Parathyroid adenoma (tissue), 2 donors: ENCODE data around the gene RYR1.

Source experiments
- H2AFZ ChIP-seq: fragments of 300-600 bp; sonication (generic); one replicate; pipeline ENCODE4 v1.7.0; 2017; ENCODE audit warnings: antibody characterized with exemption, mild to moderate bottlenecking
- H3K27ac ChIP-seq: fragments of 300-600 bp; sonication (generic); one replicate; pipeline ENCODE4 v1.7.0; 2017
- H3K27me3 ChIP-seq: fragments of 300-600 bp; sonication (generic); one replicate; pipeline ENCODE4 v1.7.0; 2017; ENCODE audit warnings: low read length; ENCODE audit not compliant: control insufficient read depth, insufficient read depth
- H3K36me3 ChIP-seq: fragments of 300-600 bp; sonication (generic); one replicate; pipeline ENCODE4 v1.7.0; 2017; ENCODE audit warnings: low read length; ENCODE audit not compliant: control insufficient read depth, insufficient read depth
- H3K4me1 ChIP-seq: fragments of 300-600 bp; sonication (generic); one replicate; pipeline ENCODE4 v1.7.0; 2017; ENCODE audit warnings: control low read depth
- H3K4me2 ChIP-seq: fragments of 300-600 bp; sonication (generic); one replicate; pipeline ENCODE4 v1.7.0; 2017; ENCODE audit warnings: low read length
- H3K4me3 ChIP-seq: fragments of 300-600 bp; sonication (generic); one replicate; pipeline ENCODE4 v1.7.0; 2017; ENCODE audit warnings: low read depth, low read length
- H3K79me2 ChIP-seq: fragments of 300-600 bp; sonication (generic); one replicate; pipeline ENCODE4 v1.7.0; 2017; ENCODE audit warnings: control low read depth
- H3K9ac ChIP-seq: fragments of 300-600 bp; sonication (generic); one replicate; pipeline ENCODE4 v1.7.0; 2017; ENCODE audit warnings: mild to moderate bottlenecking
- H3K9me3 ChIP-seq: fragments of 300-600 bp; sonication (generic); one replicate; pipeline ENCODE4 v1.7.0; 2017; ENCODE audit warnings: low read length; ENCODE audit not compliant: control insufficient read depth
- TF ChIP-seq, protein P1 (sequence below): fragments of 300-600 bp; sonication (generic); IDR thresholded peaks from one replicate; pipeline ENCODE4 v1.7.0; 2017; ENCODE audit warnings: antibody characterized with exemption, mild to moderate bottlenecking
- donor health status: primary hyperparathyroidism.

The RYR1 gene

GRCh38 chr19:38449518-38449917, 16.0 kb downstream of the RYR1 start:
- H3K4me1 ChIP-seq, result no peaks in the 10 kb centered on the region
- no peaks in the 10 kb centered on the region for H3K27me3 ChIP-seq
- no peak overlapping the region for H3K4me3 ChIP-seq
- H3K27ac ChIP-seq, result no peak overlapping the region
- no peak overlapping the region for H3K4me2 ChIP-seq
- no peaks in the 10 kb centered on the region for H3K36me3 ChIP-seq
- no peaks in the 10 kb centered on the region for H3K79me2 ChIP-seq
- no peaks in the 10 kb centered on the region for H3K9me3 ChIP-seq
- no peak overlapping the region for H2AFZ ChIP-seq
- H3K9ac ChIP-seq, result no peak overlapping the region
- TF ChIP-seq, protein P1, sequence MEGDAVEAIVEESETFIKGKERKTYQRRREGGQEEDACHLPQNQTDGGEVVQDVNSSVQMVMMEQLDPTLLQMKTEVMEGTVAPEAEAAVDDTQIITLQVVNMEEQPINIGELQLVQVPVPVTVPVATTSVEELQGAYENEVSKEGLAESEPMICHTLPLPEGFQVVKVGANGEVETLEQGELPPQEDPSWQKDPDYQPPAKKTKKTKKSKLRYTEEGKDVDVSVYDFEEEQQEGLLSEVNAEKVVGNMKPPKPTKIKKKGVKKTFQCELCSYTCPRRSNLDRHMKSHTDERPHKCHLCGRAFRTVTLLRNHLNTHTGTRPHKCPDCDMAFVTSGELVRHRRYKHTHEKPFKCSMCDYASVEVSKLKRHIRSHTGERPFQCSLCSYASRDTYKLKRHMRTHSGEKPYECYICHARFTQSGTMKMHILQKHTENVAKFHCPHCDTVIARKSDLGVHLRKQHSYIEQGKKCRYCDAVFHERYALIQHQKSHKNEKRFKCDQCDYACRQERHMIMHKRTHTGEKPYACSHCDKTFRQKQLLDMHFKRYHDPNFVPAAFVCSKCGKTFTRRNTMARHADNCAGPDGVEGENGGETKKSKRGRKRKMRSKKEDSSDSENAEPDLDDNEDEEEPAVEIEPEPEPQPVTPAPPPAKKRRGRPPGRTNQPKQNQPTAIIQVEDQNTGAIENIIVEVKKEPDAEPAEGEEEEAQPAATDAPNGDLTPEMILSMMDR, result no peak

GRCh38 chr19:38451036-38451435, 17.5 kb downstream of the RYR1 start:
- H3K4me3 ChIP-seq, result no peak overlapping the region
- H3K27me3 ChIP-seq, result no peaks in the 10 kb centered on the region
- H3K4me1 ChIP-seq, result no peaks in the 10 kb centered on the region
- H3K9ac ChIP-seq, result no peak overlapping the region
- H3K79me2 ChIP-seq, result no peaks in the 10 kb centered on the region
- H3K4me2 ChIP-seq, result no peak overlapping the region
- no peak overlapping the region for H3K27ac ChIP-seq
- no peaks in the 10 kb centered on the region for H3K36me3 ChIP-seq
- H2AFZ ChIP-seq, result no peak overlapping the region
- TF ChIP-seq, protein P1, result no peak
- H3K9me3 ChIP-seq, result no peaks in the 10 kb centered on the region

GRCh38 chr19:38451629-38452028, 18.1 kb downstream of the RYR1 start:
- TF ChIP-seq, protein P1, result no peak
- H3K9ac ChIP-seq, result no peak overlapping the region
- H3K36me3 ChIP-seq, result no peaks in the 10 kb centered on the region
- no peak overlapping the region for H3K27ac ChIP-seq
- H3K79me2 ChIP-seq, result no peaks in the 10 kb centered on the region
- no peak overlapping the region for H3K4me2 ChIP-seq
- H3K4me1 ChIP-seq, result no peaks in the 10 kb centered on the region
- H2AFZ ChIP-seq, result no peak overlapping the region
- no peaks in the 10 kb centered on the region for H3K27me3 ChIP-seq
- H3K9me3 ChIP-seq, result no peaks in the 10 kb centered on the region
- no peak overlapping the region for H3K4me3 ChIP-seq

- Histone ChIP-seq H3K79me2 (no peaks in the 10 kb centered on the region), H3K4me2 (no peak overlapping the region), H3K4me3 (no peak overlapping the region), H3K27ac (no peak overlapping the region), H3K9ac (no peak overlapping the region), H3K9me3 (no peaks in the 10 kb centered on the region), H2AFZ (no peak overlapping the region), H3K4me1 (no peaks in the 10 kb centered on the region), H3K27me3 (no peaks in the 10 kb centered on the region), H3K36me3 (no peaks in the 10 kb centered on the region)
- TF ChIP-seq, protein P1, result no peak
These were observed 19.2 kb downstream of the RYR1 start for GRCh38 chr19:38452430-38453366.

GRCh38 chr19:38453596-38453995, 20.1 kb downstream of the RYR1 start:
- no peaks in the 10 kb centered on the region for H3K27me3 ChIP-seq
- H2AFZ ChIP-seq, result no peak overlapping the region
- H3K36me3 ChIP-seq, result no peaks in the 10 kb centered on the region
- no peak overlapping the region for H3K4me2 ChIP-seq
- H3K79me2 ChIP-seq, result no peaks in the 10 kb centered on the region
- H3K4me3 ChIP-seq, result no peak overlapping the region
- H3K9ac ChIP-seq, result no peak overlapping the region
- TF ChIP-seq, protein P1, result no peak
- no peak overlapping the region for H3K27ac ChIP-seq
- no peaks in the 10 kb centered on the region for H3K9me3 ChIP-seq
- H3K4me1 ChIP-seq, result no peaks in the 10 kb centered on the region
